ENCODE measurements around the gene ABCA2. TPM values are rescaled to one million over a fixed set of nuclear protein-coding genes. Genes with fewer than 3 reads are reported as not detected.
"Not testable (repeated sequence)": the region's sequence is repeated elsewhere in the genome, so short reads cannot be mapped to it uniquely, and the experiment has no call there.

The ABCA2 gene
- total RNA-seq, 2 donors from 2014 or later = 120 to 131 TPM

- peaks cover 3% of the 10 kb centered on the region for H3K36me3 Mint-ChIP-seq (ENCODE audit: low read depth)
- H3K27ac Mint-ChIP-seq = no peak overlapping the region
- H3K9me3 ChIP-seq (ENCODE audit: control insufficient read depth, low read length, poor library complexity, severe bottlenecking) = no peaks in the 10 kb centered on the region
- peaks cover 4% of the 10 kb centered on the region for H3K4me1 Mint-ChIP-seq
- H3K4me3 Mint-ChIP-seq = no peak overlapping the region
- DNase-seq (no peak), ATAC-seq (no peak)
- H3K27me3 Mint-ChIP-seq = no peaks in the 10 kb centered on the region
These were observed 20.2 kb downstream of the ABCA2 start for GRCh38 chr9:137007816-137008270.

- DNase-seq (no peak), ATAC-seq (no peak)
- H3K36me3 Mint-ChIP-seq (ENCODE audit: low read depth) = peaks cover 3% of the 10 kb centered on the region
- no peak overlapping the region for H3K4me3 Mint-ChIP-seq
- H3K4me1 Mint-ChIP-seq = peaks cover 4% of the 10 kb centered on the region
- no peaks in the 10 kb centered on the region for H3K27me3 Mint-ChIP-seq
- no peak overlapping the region for H3K27ac Mint-ChIP-seq
- H3K9me3 ChIP-seq (ENCODE audit: control insufficient read depth, low read length, poor library complexity, severe bottlenecking) = no peaks in the 10 kb centered on the region
These were observed 20.8 kb downstream of the ABCA2 start for GRCh38 chr9:137007108-137007815.

- no peaks in the 10 kb centered on the region for H3K27me3 Mint-ChIP-seq
- peaks cover 1% of the 10 kb centered on the region for H3K36me3 Mint-ChIP-seq (ENCODE audit: low read depth)
- no peak overlapping the region for H3K4me3 Mint-ChIP-seq
- DNase-seq = no peak
- H3K9me3 ChIP-seq (ENCODE audit: control insufficient read depth, low read length, poor library complexity, severe bottlenecking) = no peaks in the 10 kb centered on the region
- no peak overlapping the region for H3K27ac Mint-ChIP-seq
- peaks cover 4% of the 10 kb centered on the region for H3K4me1 Mint-ChIP-seq
- ATAC-seq = no peak
These were observed 21.7 kb downstream of the ABCA2 start for GRCh38 chr9:137006116-137007003.

GRCh38 chr9:137004285-137004684 is 23.8 kb downstream of the ABCA2 start:
- H3K27me3 Mint-ChIP-seq; H3K4me1 Mint-ChIP-seq; H3K36me3 Mint-ChIP-seq (ENCODE audit: low read depth); H3K4me3 Mint-ChIP-seq; H3K9me3 ChIP-seq (ENCODE audit: control insufficient read depth, low read length, poor library complexity, severe bottlenecking); H3K27ac Mint-ChIP-seq; DNase-seq; ATAC-seq: not testable (repeated sequence)

GRCh38 chr9:137002646-137003041 is 25.4 kb downstream of the ABCA2 start:
- Mint-ChIP-seq H3K4me1 (peaks cover 18% of the 10 kb centered on the region), H3K36me3 (ENCODE audit: low read depth) (no peaks in the 10 kb centered on the region), H3K27ac (no peak overlapping the region), H3K4me3 (no peak overlapping the region), H3K27me3 (no peaks in the 10 kb centered on the region)
- no peaks in the 10 kb centered on the region for H3K9me3 ChIP-seq (ENCODE audit: control insufficient read depth, low read length, poor library complexity, severe bottlenecking)
- DNase-seq (no peak), ATAC-seq (no peak)

GRCh38 chr9:137001857-137002645 is 26.0 kb downstream of the ABCA2 start:
- Mint-ChIP-seq H3K36me3 (ENCODE audit: low read depth) (no peaks in the 10 kb centered on the region), H3K4me1 (peaks cover 20% of the 10 kb centered on the region)
- ATAC-seq = no peak

GRCh38 chr9:137000177-137000930 is 27.7 kb downstream of the ABCA2 start:
- no peaks in the 10 kb centered on the region for H3K36me3 Mint-ChIP-seq (ENCODE audit: low read depth)
- H3K27me3 Mint-ChIP-seq = no peaks in the 10 kb centered on the region
- H3K27ac Mint-ChIP-seq = peak overlapping the region; percentile 61
- ATAC-seq (peak; percentile 54), DNase-seq (no peak)
- peaks cover 25% of the 10 kb centered on the region for H3K4me1 Mint-ChIP-seq
- H3K9me3 ChIP-seq (ENCODE audit: control insufficient read depth, low read length, poor library complexity, severe bottlenecking) = no peaks in the 10 kb centered on the region
- H3K4me3 Mint-ChIP-seq = peak overlapping the region; percentile 69

More at GRCh38 chr9:137001857-137002645, 26.0 kb downstream of the ABCA2 start:
- H3K9me3 ChIP-seq (ENCODE audit: control insufficient read depth, low read length, poor library complexity, severe bottlenecking) = no peaks in the 10 kb centered on the region
- no peaks in the 10 kb centered on the region for H3K27me3 Mint-ChIP-seq
- H3K27ac Mint-ChIP-seq = no peak overlapping the region
- no peak overlapping the region for H3K4me3 Mint-ChIP-seq
- DNase-seq = no peak

GRCh38 chr9:136997830-136998234 is 30.2 kb downstream of the ABCA2 start:
- H3K27me3 Mint-ChIP-seq = no peaks in the 10 kb centered on the region
- ATAC-seq = peak; percentile 24
- H3K36me3 Mint-ChIP-seq (ENCODE audit: low read depth) = no peaks in the 10 kb centered on the region
- H3K4me1 Mint-ChIP-seq = peaks cover 24% of the 10 kb centered on the region
- no peak for DNase-seq
- H3K9me3 ChIP-seq (ENCODE audit: control insufficient read depth, low read length, poor library complexity, severe bottlenecking) = no peaks in the 10 kb centered on the region
- peak overlapping the region; percentile 95 for H3K27ac Mint-ChIP-seq
- peak overlapping the region; percentile 85 for H3K4me3 Mint-ChIP-seq

GRCh38 chr9:136997371-136997770 is 30.7 kb downstream of the ABCA2 start:
- ATAC-seq = no peak
- peaks cover 24% of the 10 kb centered on the region for H3K4me1 Mint-ChIP-seq

GRCh38 chr9:136996361-136997292 is 31.4 kb downstream of the ABCA2 start, which contains the start of gene CLIC3:
Gene CLIC3, minus strand, starts transcription at chr9:136996568. Its CDS starts 25 bp downstream, at chr9:136996543.
- Mint-ChIP-seq H3K27me3 (no peaks in the 10 kb centered on the region), H3K36me3 (ENCODE audit: low read depth) (no peaks in the 10 kb centered on the region), H3K27ac (peak within 1 kb of the TSS; percentile 95), H3K4me1 (peaks cover 25% of the 10 kb centered on the region), H3K4me3 (peak within 1 kb of the TSS; percentile 85)
- ATAC-seq (peak; percentile 8), DNase-seq (peak in 2 of 3 donors; percentile 33 to 37)
- H3K9me3 ChIP-seq (ENCODE audit: control insufficient read depth, low read length, poor library complexity, severe bottlenecking) = no peaks in the 10 kb centered on the region

More at GRCh38 chr9:136997371-136997770, 30.7 kb downstream of the ABCA2 start:
- Mint-ChIP-seq H3K27me3 (no peaks in the 10 kb centered on the region), H3K36me3 (ENCODE audit: low read depth) (no peaks in the 10 kb centered on the region), H3K4me3 (peak overlapping the region; percentile 85), H3K27ac (peak overlapping the region; percentile 95)
- DNase-seq = no peak
- H3K9me3 ChIP-seq (ENCODE audit: control insufficient read depth, low read length, poor library complexity, severe bottlenecking) = no peaks in the 10 kb centered on the region

GRCh38 chr9:136995772-136996311 is 32.2 kb downstream of the ABCA2 start:
- Mint-ChIP-seq H3K36me3 (ENCODE audit: low read depth) (no peaks in the 10 kb centered on the region), H3K27ac (peak overlapping the region; percentile 14), H3K4me3 (peak overlapping the region; percentile 76), H3K27me3 (no peaks in the 10 kb centered on the region), H3K4me1 (peaks cover 29% of the 10 kb centered on the region)
- no peak for DNase-seq
- no peak for ATAC-seq
- no peaks in the 10 kb centered on the region for H3K9me3 ChIP-seq (ENCODE audit: control insufficient read depth, low read length, poor library complexity, severe bottlenecking)
